Epithelial cell of prostate (primary cell): ENCODE data around the gene HIP1.
"Not testable (repeated sequence)": the region's sequence is repeated elsewhere in the genome, so short reads cannot be mapped to it uniquely, and the experiment has no call there.

Experiments used
- DNase-seq: peaks from one replicate; pipeline ENCODE4 v3.0.0-alpha.2; 2011; ENCODE audit warnings: low read depth, low spot score
- H3K27ac ChIP-seq: fragments of 450-650 bp; 2 replicates; pipeline ENCODE4 v1.5.1; 2017; ENCODE audit warnings: mild to moderate bottlenecking

The HIP1 gene

GRCh38 chr7:75687246-75688088 lies 51.3 kb downstream of the HIP1 start:
- DNase-seq: no peak
- H3K27ac ChIP-seq: no peak overlapping the region

GRCh38 chr7:75686551-75686950 lies 52.2 kb downstream of the HIP1 start:
- H3K27ac ChIP-seq: no peak overlapping the region
- no peak for DNase-seq

GRCh38 chr7:75682052-75682451 lies 56.7 kb downstream of the HIP1 start:
- DNase-seq, H3K27ac ChIP-seq: not testable (repeated sequence)

- no peak for DNase-seq
- H3K27ac ChIP-seq: no peak overlapping the region
These were observed 59.7 kb downstream of the HIP1 start for GRCh38 chr7:75679060-75679459.

GRCh38 chr7:75669579-75669978 lies 69.2 kb downstream of the HIP1 start:
- H3K27ac ChIP-seq: no peak overlapping the region

GRCh38 chr7:75667938-75668337 lies 70.8 kb downstream of the HIP1 start:
- H3K27ac ChIP-seq: no peak overlapping the region
- DNase-seq: no peak

More at GRCh38 chr7:75669579-75669978, 69.2 kb downstream of the HIP1 start:
- no peak for DNase-seq

GRCh38 chr7:75663302-75663907 lies 75.3 kb downstream of the HIP1 start:
- no peak for DNase-seq
- no peak overlapping the region for H3K27ac ChIP-seq

GRCh38 chr7:75662579-75663301 lies 76.0 kb downstream of the HIP1 start:
- DNase-seq: no peak
- no peak overlapping the region for H3K27ac ChIP-seq

GRCh38 chr7:75660566-75661215 lies 78.0 kb downstream of the HIP1 start:
- no peak for DNase-seq
- H3K27ac ChIP-seq: no peak overlapping the region

GRCh38 chr7:75658802-75659201 lies 79.9 kb downstream of the HIP1 start:
- no peak for DNase-seq
- no peak overlapping the region for H3K27ac ChIP-seq

- no peak for DNase-seq
- no peak overlapping the region for H3K27ac ChIP-seq
These were observed 80.4 kb downstream of the HIP1 start for GRCh38 chr7:75658369-75658768.

- no peak for DNase-seq
These were observed 80.9 kb downstream of the HIP1 start for GRCh38 chr7:75657866-75658265.

GRCh38 chr7:75656740-75657139 lies 82.0 kb downstream of the HIP1 start:
- DNase-seq: no peak

More at GRCh38 chr7:75657866-75658265, 80.9 kb downstream of the HIP1 start:
- no peak overlapping the region for H3K27ac ChIP-seq

GRCh38 chr7:75655536-75655935 lies 83.2 kb downstream of the HIP1 start:
- DNase-seq: no peak
- no peak overlapping the region for H3K27ac ChIP-seq

More at GRCh38 chr7:75656740-75657139, 82.0 kb downstream of the HIP1 start:
- no peak overlapping the region for H3K27ac ChIP-seq

GRCh38 chr7:75654855-75655254 lies 83.9 kb downstream of the HIP1 start:
- no peak overlapping the region for H3K27ac ChIP-seq
- no peak for DNase-seq

- no peak for DNase-seq
- H3K27ac ChIP-seq: no peak overlapping the region
These were observed 85.1 kb downstream of the HIP1 start for GRCh38 chr7:75653651-75654050.

- no peak for DNase-seq
- no peak overlapping the region for H3K27ac ChIP-seq
These were observed 86.0 kb downstream of the HIP1 start for GRCh38 chr7:75652788-75653187.

- no peak for DNase-seq
- no peak overlapping the region for H3K27ac ChIP-seq
These were observed 88.1 kb downstream of the HIP1 start for GRCh38 chr7:75650681-75651080.

GRCh38 chr7:75650062-75650461 lies 88.7 kb downstream of the HIP1 start:
- DNase-seq: no peak
- H3K27ac ChIP-seq: no peak overlapping the region

GRCh38 chr7:75649462-75649861 lies 89.3 kb downstream of the HIP1 start:
- no peak overlapping the region for H3K27ac ChIP-seq

More at GRCh38 chr7:75649462-75649861, 89.3 kb downstream of the HIP1 start:
- no peak for DNase-seq
